ENCODE results near the gene PLPP4. TPM values are rescaled to one million over a fixed set of nuclear protein-coding genes. Genes with fewer than 3 reads are reported as not detected.
A peak's percentile ranks its signal among the peaks of the same experiment; 100 is the strongest.

The PLPP4 gene
- total and polyA plus RNA-seq, 2 of the 13 experiments (the other 11 are each of a cell fraction or from before 2014, with no cell fraction given) = not detected

DNA sequence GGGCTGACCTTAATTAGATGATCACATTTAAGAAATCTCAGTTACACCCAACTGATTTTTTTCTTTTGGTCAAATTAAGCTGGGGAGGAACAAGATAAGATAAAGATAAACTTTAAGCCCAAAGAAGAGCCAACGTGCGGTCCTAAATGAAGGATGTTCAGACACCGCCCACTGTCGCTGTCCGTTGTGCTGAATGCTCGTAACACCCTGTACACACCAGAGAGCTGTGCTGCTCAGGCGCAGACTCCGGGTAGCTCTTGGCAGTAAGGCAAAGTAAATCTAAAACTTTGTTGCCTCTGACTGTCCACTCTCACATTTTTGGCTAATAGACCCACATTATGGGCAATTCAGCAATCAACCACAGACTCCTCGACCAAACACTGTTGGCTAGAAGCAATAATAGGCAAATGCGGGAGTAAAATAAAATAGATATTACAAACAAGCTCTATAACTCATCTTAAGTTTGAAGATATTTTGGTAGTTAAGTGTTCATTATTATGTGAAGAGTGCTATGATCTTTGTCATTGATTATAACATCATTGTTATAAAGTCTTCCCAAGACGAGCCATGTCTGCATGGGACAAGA lies 57.1 kb downstream of the PLPP4 start (continued):
- TF ChIP-seq RBAK (CRISPR knock-in tag; IDR thresholded peaks at IDR 0.05) (no peak), KLF11 (CRISPR knock-in tag; IDR thresholded peaks at IDR 0.05) (0 out of 2 replicates have a peak, but pooled peaks have one; percentile 36), NFIB (CRISPR knock-in tag; IDR thresholded peaks at IDR 0.05; ENCODE audit: borderline replicate concordance) (no peak), ZNF652 (CRISPR knock-in tag; IDR thresholded peaks at IDR 0.05; ENCODE audit: borderline replicate concordance, low read depth) (0 out of 2 replicates have a peak, but pooled peaks have one; percentile 21), ERF (CRISPR knock-in tag; IDR thresholded peaks at IDR 0.05) (no peak), GZF1 (CRISPR knock-in tag; IDR thresholded peaks at IDR 0.05) (no peak), RXRB (CRISPR knock-in tag; IDR thresholded peaks at IDR 0.05; ENCODE audit: borderline replicate concordance) (peak; percentile 32; the same call in 1 of the 2 replicates), HOXA7 (CRISPR knock-in tag; IDR thresholded peaks at IDR 0.05) (no peak), ZNF720 (CRISPR knock-in tag; IDR thresholded peaks at IDR 0.05) (no peak), MATR3 (CRISPR knock-in tag; IDR thresholded peaks at IDR 0.05) (no peak), PTBP1 (IDR thresholded peaks at IDR 0.05; ENCODE audit: low read depth, low read length, poor library complexity, severe bottlenecking) (no peak), ZNF205 (CRISPR knock-in tag; IDR thresholded peaks at IDR 0.05) (no peak), HNRNPK (IDR thresholded peaks at IDR 0.05; ENCODE audit: low read depth, low read length, poor library complexity, severe bottlenecking) (no peak), ZNF644 (CRISPR knock-in tag; IDR thresholded peaks at IDR 0.05; ENCODE audit: low read depth) (no peak), MEIS2 (CRISPR knock-in tag; IDR thresholded peaks at IDR 0.05) (no peak), SALL1 (CRISPR knock-in tag; IDR thresholded peaks at IDR 0.05) (peak; percentile 46; the same call in 1 of the 2 replicates), TARDBP (CRISPR knock-in tag; IDR thresholded peaks at IDR 0.05) (no peak), ZNF614 (CRISPR knock-in tag; IDR thresholded peaks at IDR 0.05; ENCODE audit: borderline replicate concordance) (no peak), ATF7-NPFF (CRISPR knock-in tag; IDR thresholded peaks at IDR 0.05; ENCODE audit: low read depth) (no peak), KLF9 (CRISPR knock-in tag; IDR thresholded peaks at IDR 0.05; ENCODE audit: low read depth) (no peak)
- TF ChIP-seq, protein P1, sequence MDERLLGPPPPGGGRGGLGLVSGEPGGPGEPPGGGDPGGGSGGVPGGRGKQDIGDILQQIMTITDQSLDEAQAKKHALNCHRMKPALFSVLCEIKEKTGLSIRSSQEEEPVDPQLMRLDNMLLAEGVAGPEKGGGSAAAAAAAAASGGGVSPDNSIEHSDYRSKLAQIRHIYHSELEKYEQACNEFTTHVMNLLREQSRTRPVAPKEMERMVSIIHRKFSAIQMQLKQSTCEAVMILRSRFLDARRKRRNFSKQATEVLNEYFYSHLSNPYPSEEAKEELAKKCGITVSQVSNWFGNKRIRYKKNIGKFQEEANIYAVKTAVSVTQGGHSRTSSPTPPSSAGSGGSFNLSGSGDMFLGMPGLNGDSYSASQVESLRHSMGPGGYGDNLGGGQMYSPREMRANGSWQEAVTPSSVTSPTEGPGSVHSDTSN (CRISPR knock-in tag; IDR thresholded peaks at IDR 0.05) = no peak
- TF ChIP-seq, protein P2, sequence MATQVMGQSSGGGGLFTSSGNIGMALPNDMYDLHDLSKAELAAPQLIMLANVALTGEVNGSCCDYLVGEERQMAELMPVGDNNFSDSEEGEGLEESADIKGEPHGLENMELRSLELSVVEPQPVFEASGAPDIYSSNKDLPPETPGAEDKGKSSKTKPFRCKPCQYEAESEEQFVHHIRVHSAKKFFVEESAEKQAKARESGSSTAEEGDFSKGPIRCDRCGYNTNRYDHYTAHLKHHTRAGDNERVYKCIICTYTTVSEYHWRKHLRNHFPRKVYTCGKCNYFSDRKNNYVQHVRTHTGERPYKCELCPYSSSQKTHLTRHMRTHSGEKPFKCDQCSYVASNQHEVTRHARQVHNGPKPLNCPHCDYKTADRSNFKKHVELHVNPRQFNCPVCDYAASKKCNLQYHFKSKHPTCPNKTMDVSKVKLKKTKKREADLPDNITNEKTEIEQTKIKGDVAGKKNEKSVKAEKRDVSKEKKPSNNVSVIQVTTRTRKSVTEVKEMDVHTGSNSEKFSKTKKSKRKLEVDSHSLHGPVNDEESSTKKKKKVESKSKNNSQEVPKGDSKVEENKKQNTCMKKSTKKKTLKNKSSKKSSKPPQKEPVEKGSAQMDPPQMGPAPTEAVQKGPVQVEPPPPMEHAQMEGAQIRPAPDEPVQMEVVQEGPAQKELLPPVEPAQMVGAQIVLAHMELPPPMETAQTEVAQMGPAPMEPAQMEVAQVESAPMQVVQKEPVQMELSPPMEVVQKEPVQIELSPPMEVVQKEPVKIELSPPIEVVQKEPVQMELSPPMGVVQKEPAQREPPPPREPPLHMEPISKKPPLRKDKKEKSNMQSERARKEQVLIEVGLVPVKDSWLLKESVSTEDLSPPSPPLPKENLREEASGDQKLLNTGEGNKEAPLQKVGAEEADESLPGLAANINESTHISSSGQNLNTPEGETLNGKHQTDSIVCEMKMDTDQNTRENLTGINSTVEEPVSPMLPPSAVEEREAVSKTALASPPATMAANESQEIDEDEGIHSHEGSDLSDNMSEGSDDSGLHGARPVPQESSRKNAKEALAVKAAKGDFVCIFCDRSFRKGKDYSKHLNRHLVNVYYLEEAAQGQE (IDR thresholded peaks at IDR 0.05; ENCODE audit: borderline replicate concordance in 1 of 2, low read depth in 1 of 2, low read length in 2 of 2) = peak; percentile 87 to 96

All from HepG2 (cell line).